ENCODE measurements around the gene CLDN6.

DNA sequence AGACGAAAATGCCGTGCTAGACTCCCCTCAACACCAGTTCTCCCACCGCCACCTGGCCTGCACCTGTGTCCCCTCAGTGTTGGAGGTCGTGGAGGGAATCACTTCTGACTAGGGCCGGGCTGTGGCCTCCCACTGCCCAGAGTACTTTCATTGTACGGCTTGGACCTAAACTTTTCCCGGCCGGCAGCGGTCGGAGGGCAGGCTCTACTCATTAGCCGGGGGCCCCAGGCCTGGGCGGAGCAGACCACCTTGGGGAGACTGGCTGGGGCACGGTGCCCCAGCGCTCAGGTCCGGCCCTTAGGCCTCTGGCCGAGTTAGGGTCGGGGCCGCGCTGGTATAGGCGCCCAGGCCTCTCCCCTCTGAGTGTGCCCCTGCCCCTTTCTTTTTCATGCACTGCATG lies 639 bp downstream of the CLDN6 start:
- TF ChIP-seq YY1 (IDR thresholded peaks at IDR 0.05; ENCODE audit: insufficient read depth, insufficient replicate concordance, low read depth, low read length): no peak
- TF ChIP-seq HNF4A (CRISPR knock-in tag; IDR thresholded peaks at IDR 0.05): no peak
- TF ChIP-seq, protein P1, sequence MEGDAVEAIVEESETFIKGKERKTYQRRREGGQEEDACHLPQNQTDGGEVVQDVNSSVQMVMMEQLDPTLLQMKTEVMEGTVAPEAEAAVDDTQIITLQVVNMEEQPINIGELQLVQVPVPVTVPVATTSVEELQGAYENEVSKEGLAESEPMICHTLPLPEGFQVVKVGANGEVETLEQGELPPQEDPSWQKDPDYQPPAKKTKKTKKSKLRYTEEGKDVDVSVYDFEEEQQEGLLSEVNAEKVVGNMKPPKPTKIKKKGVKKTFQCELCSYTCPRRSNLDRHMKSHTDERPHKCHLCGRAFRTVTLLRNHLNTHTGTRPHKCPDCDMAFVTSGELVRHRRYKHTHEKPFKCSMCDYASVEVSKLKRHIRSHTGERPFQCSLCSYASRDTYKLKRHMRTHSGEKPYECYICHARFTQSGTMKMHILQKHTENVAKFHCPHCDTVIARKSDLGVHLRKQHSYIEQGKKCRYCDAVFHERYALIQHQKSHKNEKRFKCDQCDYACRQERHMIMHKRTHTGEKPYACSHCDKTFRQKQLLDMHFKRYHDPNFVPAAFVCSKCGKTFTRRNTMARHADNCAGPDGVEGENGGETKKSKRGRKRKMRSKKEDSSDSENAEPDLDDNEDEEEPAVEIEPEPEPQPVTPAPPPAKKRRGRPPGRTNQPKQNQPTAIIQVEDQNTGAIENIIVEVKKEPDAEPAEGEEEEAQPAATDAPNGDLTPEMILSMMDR (CRISPR knock-in tag; IDR thresholded peaks at IDR 0.05): no peak
- TF ChIP-seq AGO1 (IDR thresholded peaks at IDR 0.05; ENCODE audit: low read depth, low read length, poor library complexity, severe bottlenecking): no peak
- no peak for TF ChIP-seq MLLT10 (CRISPR knock-in tag; IDR thresholded peaks at IDR 0.05)
- no peak for TF ChIP-seq MYC (CRISPR knock-in tag; IDR thresholded peaks at IDR 0.05; ENCODE audit: borderline replicate concordance)
- no peak for TF ChIP-seq ZNF205 (CRISPR knock-in tag; IDR thresholded peaks at IDR 0.05)
- no peak for TF ChIP-seq POLR2A (IDR thresholded peaks at IDR 0.05; ENCODE audit: insufficient read depth in 1 of 2, low read depth in 2 of 2, low read length in 2 of 2)
- TF ChIP-seq BHLHE40 (IDR thresholded peaks at IDR 0.05; ENCODE audit: low read length): no peak
- TF ChIP-seq ZBTB42 (CRISPR knock-in tag; IDR thresholded peaks at IDR 0.05): no peak
- no peak for TF ChIP-seq ZNF207 (IDR thresholded peaks at IDR 0.05; ENCODE audit: borderline replicate concordance)
- TF ChIP-seq ZNF282 (IDR thresholded peaks at IDR 0.05; ENCODE audit: partially characterized antibody): no peak
- no peak for TF ChIP-seq JUND (CRISPR knock-in tag; IDR thresholded peaks at IDR 0.05)
